IMR-90 (cell line): Measurements from ENCODE around the gene UNC119.

Experiments
- CEBPB ChIP-seq: IDR thresholded peaks from 2 replicates; pipeline ENCODE4 v1.6.1; 2012; ENCODE audit warnings: low read depth, low read length, improper control_type of control experiment
- MAZ ChIP-seq: IDR thresholded peaks from 2 replicates; pipeline ENCODE4 v1.6.1; 2012; ENCODE audit warnings: low read depth, mild to moderate bottlenecking, low read length, improper control_type of control experiment, moderate library complexity, borderline replicate concordance
- POLR2A ChIP-seq: IDR thresholded peaks from 2 replicates; pipeline ENCODE4 v1.6.1; 2012; ENCODE audit warnings: mild to moderate bottlenecking, low read depth, low read length
- TF ChIP-seq, protein P1 (sequence below): conservative IDR thresholded peaks from 2 replicates; pipeline ENCODE4 v1.5.1; 2012; ENCODE audit warnings: mild to moderate bottlenecking, low read depth, low read length, improper control_type of control experiment

GRCh38 chr17:28577466-28577824 lies 25.0 kb upstream of the UNC119 start:
- TF ChIP-seq, protein P1, sequence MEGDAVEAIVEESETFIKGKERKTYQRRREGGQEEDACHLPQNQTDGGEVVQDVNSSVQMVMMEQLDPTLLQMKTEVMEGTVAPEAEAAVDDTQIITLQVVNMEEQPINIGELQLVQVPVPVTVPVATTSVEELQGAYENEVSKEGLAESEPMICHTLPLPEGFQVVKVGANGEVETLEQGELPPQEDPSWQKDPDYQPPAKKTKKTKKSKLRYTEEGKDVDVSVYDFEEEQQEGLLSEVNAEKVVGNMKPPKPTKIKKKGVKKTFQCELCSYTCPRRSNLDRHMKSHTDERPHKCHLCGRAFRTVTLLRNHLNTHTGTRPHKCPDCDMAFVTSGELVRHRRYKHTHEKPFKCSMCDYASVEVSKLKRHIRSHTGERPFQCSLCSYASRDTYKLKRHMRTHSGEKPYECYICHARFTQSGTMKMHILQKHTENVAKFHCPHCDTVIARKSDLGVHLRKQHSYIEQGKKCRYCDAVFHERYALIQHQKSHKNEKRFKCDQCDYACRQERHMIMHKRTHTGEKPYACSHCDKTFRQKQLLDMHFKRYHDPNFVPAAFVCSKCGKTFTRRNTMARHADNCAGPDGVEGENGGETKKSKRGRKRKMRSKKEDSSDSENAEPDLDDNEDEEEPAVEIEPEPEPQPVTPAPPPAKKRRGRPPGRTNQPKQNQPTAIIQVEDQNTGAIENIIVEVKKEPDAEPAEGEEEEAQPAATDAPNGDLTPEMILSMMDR, result no peak
- no peak for TF ChIP-seq CEBPB
- no peak for TF ChIP-seq POLR2A
- no peak for TF ChIP-seq MAZ
